H9 (cell line): ENCODE data around the gene NBEAL1. TPM values are rescaled to one million over a fixed set of nuclear protein-coding genes. Genes with fewer than 3 reads are reported as not detected.

Source experiments
- DNase-seq: peaks from one replicate; pipeline ENCODE4 v3.0.0-alpha.2; 2017
- H2AFZ ChIP-seq: one replicate; pipeline ENCODE4 v1.6.1; 2013; ENCODE audit warnings: mild to moderate bottlenecking, low read length, control low read depth, moderate library complexity
- H2AK5ac ChIP-seq: 2 replicates; pipeline ENCODE4 v1.6.1; 2013; ENCODE audit warnings: low read length, control low read depth, mixed read lengths; ENCODE audit not compliant: insufficient read length
- H2BK120ac ChIP-seq: one replicate; pipeline ENCODE4 v1.6.1; 2013; ENCODE audit warnings: low read depth, mild to moderate bottlenecking, low read length, control low read depth, inconsistent platforms; ENCODE audit not compliant: poor library complexity, severe bottlenecking
- H2BK12ac ChIP-seq: 2 replicates; pipeline ENCODE4 v1.6.1; 2013; ENCODE audit warnings: low read length, control low read depth, mixed read lengths, low read depth; ENCODE audit not compliant: insufficient read length
- H2BK15ac ChIP-seq: 2 replicates; pipeline ENCODE4 v1.6.1; 2013; ENCODE audit warnings: low read depth, low read length, control low read depth
- H2BK20ac ChIP-seq: one replicate; pipeline ENCODE4 v1.6.1; 2013; ENCODE audit warnings: low read depth, mild to moderate bottlenecking, low read length, control low read depth, inconsistent platforms; ENCODE audit not compliant: poor library complexity, severe bottlenecking
- H2BK5ac ChIP-seq: 2 replicates; pipeline ENCODE4 v1.6.1; 2013; ENCODE audit warnings: low read length, control low read depth, mixed read lengths; ENCODE audit not compliant: insufficient read length
- H3K14ac ChIP-seq: 2 replicates; pipeline ENCODE4 v1.6.1; 2013; ENCODE audit warnings: low read length, control low read depth; ENCODE audit not compliant: insufficient read depth
- H3K18ac ChIP-seq: 2 replicates; pipeline ENCODE4 v1.6.1; 2013; ENCODE audit warnings: low read depth, mild to moderate bottlenecking, mixed read lengths, low read length, control low read depth; ENCODE audit not compliant: insufficient read length
- H3K23ac ChIP-seq: 2 replicates; pipeline ENCODE4 v1.6.1; 2013; ENCODE audit warnings: low read length, control low read depth, mixed read lengths, low read depth; ENCODE audit not compliant: insufficient read length
- H3K23me2 ChIP-seq: 2 replicates; pipeline ENCODE4 v1.6.1; 2013; ENCODE audit warnings: low read depth, mild to moderate bottlenecking, mixed read lengths, low read length, control low read depth; ENCODE audit not compliant: insufficient read length, poor library complexity, severe bottlenecking
- H3K27ac ChIP-seq: 2 replicates; pipeline ENCODE4 v1.5.1; 2013; ENCODE audit warnings: low read length, control low read depth, mixed read lengths, low read depth; ENCODE audit not compliant: insufficient read length
- H3K27me3 ChIP-seq: 2 replicates; pipeline ENCODE4 v1.6.1; 2013; ENCODE audit warnings: low read length, control low read depth, inconsistent platforms; ENCODE audit not compliant: insufficient read depth
- H3K4ac ChIP-seq: 2 replicates; pipeline ENCODE4 v1.6.1; 2013; ENCODE audit warnings: low read depth, mild to moderate bottlenecking, control low read depth, inconsistent platforms, low read length, moderate library complexity
- H3K4me1 ChIP-seq: 2 replicates; pipeline ENCODE4 v1.6.1; 2013; ENCODE audit warnings: low read length, control low read depth, inconsistent platforms; ENCODE audit not compliant: insufficient read depth
- H3K4me2 ChIP-seq: 2 replicates; pipeline ENCODE4 v1.6.1; 2013; ENCODE audit warnings: low read length, control low read depth, mixed read lengths; ENCODE audit not compliant: insufficient read length, insufficient read depth
- H3K56ac ChIP-seq: 2 replicates; pipeline ENCODE4 v1.6.1; 2013; ENCODE audit warnings: low read depth, mild to moderate bottlenecking, mixed read lengths, low read length, control low read depth; ENCODE audit not compliant: insufficient read length
- H3K79me1 ChIP-seq: 2 replicates; pipeline ENCODE4 v1.6.1; 2013; ENCODE audit warnings: low read depth, mild to moderate bottlenecking, moderate library complexity, low read length, control low read depth, inconsistent platforms; ENCODE audit not compliant: insufficient read depth, poor library complexity, severe bottlenecking
- H3K79me2 ChIP-seq: 2 replicates; pipeline ENCODE4 v1.6.1; 2013; ENCODE audit warnings: low read length, control low read depth, inconsistent platforms; ENCODE audit not compliant: insufficient read depth
- H3K9ac ChIP-seq: 2 replicates; pipeline ENCODE4 v1.6.1; 2013; ENCODE audit warnings: low read length, control low read depth, mixed read lengths; ENCODE audit not compliant: insufficient read length; ENCODE audit errors: extremely low read depth
- H3K9me3 ChIP-seq: one replicate; pipeline ENCODE4 v1.6.1; 2013; ENCODE audit warnings: low read depth, low read length, inconsistent platforms; ENCODE audit not compliant: control insufficient read depth
- H3T11ph ChIP-seq: one replicate; pipeline ENCODE4 v1.6.1; 2013; ENCODE audit warnings: mild to moderate bottlenecking, low read length, control low read depth, inconsistent platforms
- H4K20me1 ChIP-seq: one replicate; pipeline ENCODE4 v1.6.1; 2013; ENCODE audit not compliant: control insufficient read depth, insufficient read length, insufficient read depth
- H4K5ac ChIP-seq: 2 replicates; pipeline ENCODE4 v1.6.1; 2013; ENCODE audit warnings: low read depth, mild to moderate bottlenecking, mixed read lengths, low read length, control low read depth; ENCODE audit not compliant: insufficient read length
- H4K8ac ChIP-seq: replicated peaks from 2 replicates; pipeline ENCODE4 v1.6.1; 2013; ENCODE audit warnings: low read length, control low read depth, mixed read lengths, low read depth; ENCODE audit not compliant: insufficient read length
- H4K91ac ChIP-seq: 2 replicates; pipeline ENCODE4 v1.6.1; 2013; ENCODE audit warnings: low read depth, mild to moderate bottlenecking, moderate library complexity, mixed read lengths, low read length, control low read depth; ENCODE audit not compliant: insufficient read length
- H3K27ac Mint-ChIP-seq, 3 experiments: 2 replicates in 2 of 3; 3 replicates in 1 of 3; pipeline ENCODE4 v1.8.0; 2020 to 2021; ENCODE audit warnings: mixed read lengths in 3 of 3, mild to moderate bottlenecking in 1 of 3, moderate library complexity in 1 of 3
- H3K27me3 Mint-ChIP-seq: 2 replicates; pipeline ENCODE4 v1.8.0; 2021; ENCODE audit warnings: low read depth, mild to moderate bottlenecking, moderate library complexity, mixed read lengths
- H3K36me3 Mint-ChIP-seq, 3 experiments: 2 replicates in 2 of 3; 3 replicates in 1 of 3; pipeline ENCODE4 v1.8.0; 2020 to 2021; ENCODE audit warnings: low read depth in 3 of 3, mixed read lengths in 3 of 3; ENCODE audit not compliant: insufficient read depth in 1 of 3
- H3K4me1 Mint-ChIP-seq, 2 experiments: 2 replicates each; pipeline ENCODE4 v1.8.0; 2020; ENCODE audit warnings: mixed read lengths in 2 of 2
- H3K4me3 Mint-ChIP-seq, 2 experiments: 2 replicates in 1 of 2; 3 replicates in 1 of 2; pipeline ENCODE4 v1.8.0; 2020 to 2021; ENCODE audit warnings: mild to moderate bottlenecking in 2 of 2, mixed read lengths in 2 of 2, moderate library complexity in 1 of 2
- H3K9me3 Mint-ChIP-seq, 2 experiments: 2 replicates in 1 of 2; 3 replicates in 1 of 2; pipeline ENCODE4 v1.8.0; 2020; ENCODE audit warnings: mild to moderate bottlenecking in 2 of 2, mixed read lengths in 2 of 2, moderate library complexity in 1 of 2
- CTCF ChIP-seq: fragments of 200-600 bp; sonication (generic); conservative IDR thresholded peaks from 3 replicates; pipeline ENCODE4 v1.8.0; 2021; ENCODE audit warnings: antibody characterized with exemption, mild to moderate bottlenecking
- WGBS: extraction: QIAGEN DNeasy Blood & Tissue Kit; methylation state at CpG from one replicate; pipeline ENCODE4 v1.1.7; 2013; ENCODE audit warnings: missing lambda C conversion rate, low lambda C conversion rate, mixed read lengths; ENCODE audit not compliant: insufficient read length; ENCODE audit errors: extremely low coverage; 5-methylcytosine and 5-hydroxymethylcytosine counted together
- total RNA-seq: library from RNA; stranded (reverse); gene quantifications from 2 replicates; pipeline ENCODE4 v1.2.1, GENCODE V29; 2021

The NBEAL1 gene
- total RNA-seq, 1 experiment from 2014 or later: 10.1 TPM

- Histone ChIP-seq H3K79me1 (no peaks in the 10 kb centered on the region), H3K23ac (no peak overlapping the region), H3T11ph (no peak overlapping the region), H4K5ac (no peak overlapping the region), H2BK20ac (no peak overlapping the region), H3K9ac (no peak overlapping the region), H3K18ac (no peak overlapping the region), H3K9me3 (no peaks in the 10 kb centered on the region), H2AK5ac (no peak overlapping the region), H3K4ac (no peak overlapping the region), H4K8ac (no peak overlapping the region), H3K23me2 (no peaks in the 10 kb centered on the region), H3K27ac (no peak overlapping the region), H3K56ac (no peak overlapping the region), H4K91ac (no peak overlapping the region), H2BK15ac (no peak overlapping the region), H2BK5ac (no peak overlapping the region), H2BK120ac (no peak overlapping the region), H4K20me1 (no peaks in the 10 kb centered on the region), H2AFZ (no peak overlapping the region), H3K79me2 (no peaks in the 10 kb centered on the region), H3K14ac (no peak overlapping the region), H3K4me1 (no peaks in the 10 kb centered on the region), H2BK12ac (no peak overlapping the region), H3K27me3 (no peaks in the 10 kb centered on the region), H3K4me2 (no peak overlapping the region)
- H3K9me3 Mint-ChIP-seq: no peaks in the 10 kb centered on the region
- H3K4me3 Mint-ChIP-seq: no peak overlapping the region
- H3K4me1 Mint-ChIP-seq: no peaks in the 10 kb centered on the region
- peaks cover 2 to 8% (median 5%) of the 10 kb centered on the region in 3 experiments; a peak in 5 of 7 replicates for H3K36me3 Mint-ChIP-seq
- H3K27ac Mint-ChIP-seq: no peak overlapping the region
- H3K27me3 Mint-ChIP-seq: no peaks in the 10 kb centered on the region
- TF ChIP-seq CTCF: no peak
- no peak for DNase-seq
- WGBS: no CpG with 5 or more reads among the region's 1 CpG
Observed at GRCh38 chr2:203149194-203149593, 134.5 kb downstream of the NBEAL1 start.
